Activated CD4-positive, alpha-beta T cell treated with anti-CD3 and anti-CD28 coated beads for 24 hours (primary cell): ENCODE measurements around the gene LMOD3.

Experiments used
- DNase-seq, 2 donors: peaks; one replicate each; pipeline ENCODE4 v3.0.0-alpha.2; 2020; ENCODE audit warnings: low read depth in 2 of 2

The LMOD3 gene

DNA sequence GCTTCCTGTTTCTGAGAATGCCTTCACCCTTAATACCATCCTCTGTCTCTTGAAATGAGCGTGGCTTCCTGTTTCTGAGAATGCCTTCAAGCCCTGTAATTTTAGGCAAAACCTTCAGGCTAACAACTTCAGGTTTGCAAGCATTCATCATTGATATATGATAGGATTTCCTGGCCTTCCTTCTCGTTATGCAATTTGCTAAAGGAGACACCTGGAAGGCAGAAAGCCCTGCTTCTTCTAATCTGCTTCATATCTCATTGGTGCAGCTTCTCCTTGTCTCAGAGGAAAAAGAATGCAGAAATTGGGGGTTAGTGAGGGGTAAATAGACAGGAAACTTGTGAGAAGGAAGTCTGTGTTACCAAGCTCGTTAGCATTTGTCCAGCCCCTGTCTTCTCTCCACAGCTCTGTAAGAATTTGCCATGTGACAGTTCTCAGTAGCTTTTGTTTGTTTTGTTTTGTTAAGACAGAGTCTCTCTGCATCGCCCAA is 30.3 kb downstream of the LMOD3 start:
- DNase-seq: no peak

DNA sequence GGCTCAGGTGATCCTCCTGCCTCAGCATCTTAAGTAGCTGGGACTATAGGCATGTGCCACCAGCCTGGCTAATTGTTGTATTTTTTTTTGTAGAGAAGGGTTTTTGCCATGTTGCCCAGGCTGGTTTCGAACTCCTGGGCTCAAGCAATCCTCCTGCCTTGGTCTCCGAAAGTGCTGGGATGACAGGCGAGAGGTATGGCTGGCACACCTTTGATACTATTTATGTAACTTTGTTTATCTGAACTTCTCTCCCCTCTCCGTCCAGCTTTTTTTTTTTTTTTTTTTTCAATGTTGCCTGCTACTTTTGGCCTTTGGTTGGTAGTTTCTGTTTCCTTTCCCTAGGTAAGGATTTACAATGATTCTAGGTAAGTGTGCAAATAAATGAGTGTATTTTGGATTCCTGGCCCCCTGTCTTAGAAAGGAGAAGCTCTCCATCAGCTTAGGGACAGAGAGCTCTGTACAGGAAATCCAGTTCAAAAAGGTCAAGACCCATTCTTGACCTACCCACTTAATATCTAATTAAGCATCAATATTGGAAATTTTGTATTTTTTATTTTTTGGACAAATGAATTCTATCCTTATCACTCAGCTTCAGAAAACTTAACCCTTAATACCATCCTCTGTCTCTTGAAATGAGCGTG is 30.9 kb downstream of the LMOD3 start:
- no peak for DNase-seq

DNA sequence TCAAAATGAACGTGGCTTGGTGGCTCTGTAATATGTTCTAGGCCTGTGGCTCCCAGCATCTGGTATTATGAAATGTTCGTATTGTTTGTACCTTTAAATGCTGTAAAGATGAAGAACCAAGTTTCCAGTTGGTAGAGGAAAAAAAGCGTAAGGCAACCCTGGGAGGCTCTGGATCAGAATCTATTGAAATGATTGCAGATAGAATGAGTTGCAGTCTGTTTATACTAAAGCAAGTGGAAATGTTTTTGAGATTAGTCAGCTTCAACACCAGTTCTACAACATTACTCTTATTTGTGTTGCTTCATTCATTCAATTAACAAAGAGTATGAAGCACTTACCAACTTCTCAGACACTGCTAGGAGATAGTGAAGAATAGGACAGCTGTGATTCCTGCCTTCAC is 32.4 kb downstream of the LMOD3 start:
- DNase-seq: no peak

DNA sequence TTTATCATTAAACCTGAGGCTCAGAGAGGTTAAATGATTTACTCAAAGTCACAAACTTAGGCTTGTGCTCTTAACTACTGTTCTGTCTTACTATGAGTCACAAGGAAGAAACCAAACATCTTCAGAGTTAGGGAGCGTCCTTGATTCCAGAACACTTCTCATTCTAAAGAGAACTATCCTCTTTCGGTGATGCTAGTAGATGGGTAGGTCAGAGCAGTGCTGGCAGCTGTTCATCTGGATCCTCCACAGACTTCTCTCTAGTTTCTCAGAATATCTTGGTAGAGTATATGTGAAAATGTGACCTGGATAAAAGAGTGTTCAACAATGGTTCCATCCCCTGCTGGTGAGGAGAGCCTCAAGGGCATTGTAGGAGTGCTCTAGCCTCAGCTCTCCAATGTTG is 34.3 kb downstream of the LMOD3 start:
- DNase-seq: no peak

DNA sequence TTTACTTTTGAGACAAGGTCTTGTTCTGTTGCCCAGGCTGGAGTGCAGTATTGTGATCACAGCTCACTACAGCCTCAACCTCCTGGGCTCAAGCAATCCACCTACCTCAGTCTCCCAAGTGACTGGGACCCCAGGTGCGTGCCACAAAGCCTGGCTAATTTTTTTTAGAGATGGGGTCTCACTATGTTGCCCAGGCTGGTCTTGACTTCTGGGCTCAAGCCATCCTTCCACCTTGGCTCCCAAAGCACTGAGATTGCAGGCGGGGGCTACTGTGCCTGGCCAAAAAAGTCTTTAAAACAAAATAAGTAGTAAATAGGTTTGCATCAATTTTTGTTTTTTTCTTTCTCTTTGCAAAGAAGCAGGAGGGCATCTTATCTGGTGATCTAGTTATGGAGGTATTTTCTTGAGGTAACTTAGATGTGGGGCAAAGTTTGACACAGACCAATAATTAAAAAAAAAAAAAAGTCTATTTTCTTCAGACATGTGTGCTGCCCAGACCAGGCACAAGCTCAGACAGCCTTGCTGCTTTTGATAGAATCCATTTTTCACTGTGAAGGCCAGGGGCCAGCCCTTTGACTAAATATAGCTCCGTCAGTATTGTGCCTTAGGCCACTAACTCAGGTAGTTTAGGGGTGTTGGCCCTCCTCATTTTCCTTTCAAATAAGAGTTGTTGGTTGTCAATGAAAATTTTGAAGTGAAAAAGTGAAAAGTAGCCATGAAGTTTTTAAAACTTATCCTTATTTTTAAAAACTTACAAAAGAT is 35.2 kb downstream of the LMOD3 start:
- DNase-seq: no peak

DNA sequence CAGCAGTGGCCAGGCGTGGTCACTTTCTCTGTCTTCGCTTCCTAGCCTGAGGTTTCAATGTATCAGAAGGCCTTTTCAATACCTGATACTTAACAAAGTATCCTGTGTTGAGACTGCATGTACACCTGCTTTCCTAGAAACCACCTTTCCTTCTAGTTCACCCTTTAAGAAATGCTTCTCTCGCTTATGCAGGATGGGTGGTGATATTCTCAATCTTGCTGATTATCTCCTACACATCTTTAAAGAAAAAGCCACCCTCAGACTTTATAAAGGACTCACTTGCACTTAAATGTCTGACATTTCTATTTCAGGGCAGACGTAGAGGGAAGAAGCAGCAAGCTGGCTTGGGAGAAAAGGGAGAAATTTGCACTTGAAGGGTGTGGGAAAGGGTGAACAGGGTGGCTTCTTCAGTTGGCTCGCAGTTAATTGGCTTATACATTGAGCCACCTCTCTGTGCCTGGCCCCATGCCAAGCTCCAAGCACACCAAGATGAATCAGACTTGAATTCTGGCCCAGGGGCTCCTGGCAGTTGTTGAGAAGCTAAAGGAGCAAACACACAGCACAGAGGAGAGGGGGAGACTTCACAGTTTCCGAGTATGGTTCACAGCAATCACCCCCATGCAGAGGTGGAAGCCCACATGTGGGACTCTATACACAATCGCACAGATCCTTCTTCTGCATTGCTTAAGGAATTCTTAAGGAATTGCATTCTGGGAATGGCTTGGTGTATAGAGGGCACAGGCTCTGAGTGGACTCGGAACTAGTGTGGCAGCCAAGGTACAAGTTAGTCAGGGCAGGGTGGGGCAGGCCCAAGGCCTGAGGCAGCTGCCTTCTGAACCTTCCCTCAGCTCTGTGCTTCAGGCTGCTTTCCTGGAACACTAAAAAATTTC is 36.3 kb downstream of the LMOD3 start:
- peak; percentile 69 to 70 for DNase-seq

DNA sequence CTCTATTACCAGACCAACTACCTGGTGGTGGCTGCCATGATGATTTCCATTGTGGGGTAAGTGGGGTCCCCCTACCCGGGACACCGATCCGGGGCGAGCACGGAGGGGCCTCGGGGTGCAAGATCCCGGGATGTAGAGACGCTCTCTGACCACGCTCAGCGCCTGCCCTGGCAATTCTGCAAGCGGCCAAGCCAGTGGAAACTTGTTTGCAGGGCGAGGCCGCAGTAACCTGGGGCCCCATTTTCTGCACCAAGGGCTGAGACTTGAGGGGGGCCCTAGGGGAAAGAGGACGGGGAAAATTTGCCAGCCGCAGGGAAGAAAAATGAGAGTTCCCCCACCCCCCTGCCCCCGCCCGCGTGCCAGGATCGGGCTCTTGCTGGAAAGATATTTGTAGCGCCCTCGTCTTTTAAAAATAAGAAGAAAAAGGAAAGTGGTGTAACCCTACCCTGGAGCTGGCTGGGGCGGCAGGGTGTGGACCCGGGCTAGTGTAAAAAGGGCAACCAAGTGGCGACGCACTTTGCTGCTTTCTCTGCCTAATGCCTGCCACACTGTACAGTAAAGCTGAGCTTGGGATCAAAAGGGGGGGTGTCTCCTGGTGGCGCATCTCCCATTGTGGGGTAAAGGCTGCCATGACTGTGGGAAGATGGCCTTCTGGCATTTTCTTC is 37.1 kb downstream of the LMOD3 start:
- no peak for DNase-seq

DNA sequence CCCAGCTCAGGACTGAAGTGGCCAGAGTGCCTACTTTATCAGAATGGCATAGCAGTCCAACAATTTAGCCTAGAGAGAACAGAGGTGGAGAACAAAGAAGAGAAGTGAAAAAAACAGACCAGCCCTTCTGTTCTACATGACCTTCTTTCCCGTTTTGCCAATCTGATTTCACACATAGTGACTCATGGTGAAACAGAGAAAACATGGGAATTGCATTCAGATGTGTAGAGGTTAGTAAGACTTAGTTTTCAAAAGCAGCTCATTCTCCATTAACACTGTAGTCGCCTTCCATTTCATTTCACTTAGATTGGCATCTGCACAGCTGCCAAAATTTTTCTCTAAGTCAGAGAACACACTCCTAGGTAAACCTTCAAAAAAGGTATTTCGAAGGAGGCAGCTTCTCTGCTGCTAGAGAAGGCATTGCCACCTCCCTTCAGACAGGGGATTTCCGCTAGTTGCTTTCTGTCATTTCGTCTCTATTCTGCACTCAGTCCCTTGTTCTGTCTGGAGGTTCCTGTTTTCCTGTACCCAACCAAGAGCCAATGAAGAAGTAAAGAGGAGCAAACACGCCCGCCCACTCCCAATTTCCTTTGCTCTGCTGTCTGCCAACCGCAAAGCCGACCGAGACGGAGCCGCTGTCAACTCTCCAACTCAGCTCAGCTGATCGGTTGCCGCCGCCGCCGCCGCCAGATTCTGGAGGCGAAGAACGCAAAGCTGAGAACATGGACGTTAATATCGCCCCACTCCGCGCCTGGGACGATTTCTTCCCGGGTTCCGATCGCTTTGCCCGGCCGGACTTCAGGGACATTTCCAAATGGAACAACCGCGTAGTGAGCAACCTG is 37.8 kb downstream of the LMOD3 start, which contains the start of gene ARL6IP5:
Gene ARL6IP5 (plus strand): TSS at position 612 of the 842 bp plus-strand sequence. CDS start 111 bp downstream, at position 723.
- peak; percentile 83 to 88 for DNase-seq

DNA sequence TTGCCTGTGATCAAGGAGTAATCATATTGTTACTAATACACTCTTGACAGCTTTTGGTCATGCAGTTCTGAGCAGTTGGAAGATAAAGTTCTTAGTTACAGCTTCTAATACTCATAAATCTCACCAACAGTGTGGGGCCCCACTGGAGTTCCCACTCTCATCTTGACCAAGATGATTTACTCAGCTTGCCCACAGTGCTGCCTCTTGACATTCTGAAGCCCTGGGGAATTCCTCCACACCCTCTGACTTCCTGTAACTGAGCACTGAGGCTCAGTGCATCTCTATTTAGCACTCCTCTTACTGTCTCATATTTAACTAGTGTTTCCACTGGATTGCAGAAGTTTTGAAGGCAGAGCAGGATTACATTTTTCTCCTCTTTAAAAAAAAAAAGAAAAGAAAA is 39.6 kb downstream of the LMOD3 start:
- peak; percentile 56 to 66 for DNase-seq

DNA sequence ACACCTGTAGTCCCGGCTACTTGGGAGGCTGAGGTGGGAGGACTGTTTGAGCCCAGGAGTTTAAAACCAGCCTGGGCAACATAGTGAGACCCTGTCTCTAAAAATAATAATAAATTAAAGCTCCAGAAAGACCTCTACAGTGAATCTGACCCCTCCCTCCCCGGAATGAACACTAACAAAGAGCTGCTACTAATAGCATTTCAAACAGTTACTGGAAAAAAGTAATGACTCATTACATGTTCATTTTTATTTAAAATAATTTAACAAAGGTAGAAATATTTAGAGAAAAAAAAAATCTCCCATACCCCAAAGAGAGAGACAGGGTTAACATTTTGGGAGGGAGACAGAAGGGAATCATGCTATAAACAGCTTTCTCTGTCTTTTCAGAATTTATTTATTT is 40.0 kb downstream of the LMOD3 start:
- DNase-seq: no peak

DNA sequence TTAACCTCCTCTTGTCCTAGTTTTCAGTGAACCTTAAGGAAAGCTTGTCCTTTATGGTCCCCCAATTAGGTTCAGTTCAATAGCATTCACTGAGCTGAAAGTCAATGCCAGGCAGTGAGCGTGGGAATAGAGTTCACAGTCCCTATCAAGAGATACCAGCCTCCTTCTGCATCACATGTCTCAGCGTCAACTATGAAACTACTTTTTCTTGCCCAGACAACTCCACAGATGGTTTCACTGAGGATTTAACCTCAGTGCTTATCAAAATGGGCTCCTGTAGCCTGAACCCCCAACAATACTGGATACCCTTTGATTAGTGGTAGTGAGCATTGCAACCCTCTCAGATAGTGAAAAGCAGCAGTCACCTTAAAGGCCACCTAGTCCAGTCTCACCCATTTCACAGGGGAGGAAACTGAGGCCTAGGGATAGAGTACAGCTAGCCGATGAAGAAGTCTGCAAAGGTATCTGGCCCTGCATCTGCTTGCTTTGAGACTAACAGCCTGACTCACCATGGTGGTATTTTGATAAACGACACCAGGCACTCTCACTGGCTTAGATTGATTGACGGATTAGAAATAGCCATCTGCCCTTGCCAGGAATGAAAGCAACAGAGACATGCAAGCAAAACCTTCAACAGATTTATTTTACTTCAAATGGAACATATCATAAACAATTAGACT is 40.7 kb downstream of the LMOD3 start:
- DNase-seq: no peak

DNA sequence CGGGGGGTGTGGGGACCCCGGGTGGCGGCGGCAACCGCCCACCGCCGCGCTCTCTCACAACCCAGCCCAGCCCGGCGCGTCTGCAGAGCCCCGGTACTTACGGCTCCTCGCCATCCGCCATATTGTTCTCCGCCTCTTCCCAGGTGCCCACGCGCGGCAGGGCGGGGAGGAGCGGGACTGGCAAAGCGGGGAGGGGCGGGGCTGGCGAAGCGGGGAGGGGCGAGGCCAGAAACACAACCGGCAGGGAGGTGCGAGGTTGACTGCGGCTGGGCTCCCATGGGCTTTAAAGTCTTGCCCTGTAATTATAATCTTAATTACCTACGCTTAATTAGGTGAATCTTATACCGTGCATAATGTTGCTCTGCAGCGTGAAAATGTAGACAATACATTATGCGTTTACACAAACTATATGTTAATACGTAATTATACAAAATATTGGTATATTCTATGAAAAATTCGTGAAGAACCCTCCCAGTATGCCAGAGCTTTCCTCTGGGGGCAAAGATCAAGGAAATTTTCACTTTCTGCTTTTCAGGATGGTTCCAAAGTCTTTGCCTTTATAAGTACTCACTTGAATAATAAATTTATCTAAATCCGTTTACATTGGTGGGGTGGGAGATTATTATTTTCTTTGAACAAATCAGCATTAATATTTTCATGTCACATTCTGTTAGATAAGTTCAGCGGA is 42.0 kb downstream of the LMOD3 start, which contains the start of gene UBA3:
Gene UBA3 (minus strand): TSS at position 133 of the 688 bp plus-strand sequence. CDS start 12 bp downstream, at position 121.
- DNase-seq: peak; percentile 89 to 92

DNA sequence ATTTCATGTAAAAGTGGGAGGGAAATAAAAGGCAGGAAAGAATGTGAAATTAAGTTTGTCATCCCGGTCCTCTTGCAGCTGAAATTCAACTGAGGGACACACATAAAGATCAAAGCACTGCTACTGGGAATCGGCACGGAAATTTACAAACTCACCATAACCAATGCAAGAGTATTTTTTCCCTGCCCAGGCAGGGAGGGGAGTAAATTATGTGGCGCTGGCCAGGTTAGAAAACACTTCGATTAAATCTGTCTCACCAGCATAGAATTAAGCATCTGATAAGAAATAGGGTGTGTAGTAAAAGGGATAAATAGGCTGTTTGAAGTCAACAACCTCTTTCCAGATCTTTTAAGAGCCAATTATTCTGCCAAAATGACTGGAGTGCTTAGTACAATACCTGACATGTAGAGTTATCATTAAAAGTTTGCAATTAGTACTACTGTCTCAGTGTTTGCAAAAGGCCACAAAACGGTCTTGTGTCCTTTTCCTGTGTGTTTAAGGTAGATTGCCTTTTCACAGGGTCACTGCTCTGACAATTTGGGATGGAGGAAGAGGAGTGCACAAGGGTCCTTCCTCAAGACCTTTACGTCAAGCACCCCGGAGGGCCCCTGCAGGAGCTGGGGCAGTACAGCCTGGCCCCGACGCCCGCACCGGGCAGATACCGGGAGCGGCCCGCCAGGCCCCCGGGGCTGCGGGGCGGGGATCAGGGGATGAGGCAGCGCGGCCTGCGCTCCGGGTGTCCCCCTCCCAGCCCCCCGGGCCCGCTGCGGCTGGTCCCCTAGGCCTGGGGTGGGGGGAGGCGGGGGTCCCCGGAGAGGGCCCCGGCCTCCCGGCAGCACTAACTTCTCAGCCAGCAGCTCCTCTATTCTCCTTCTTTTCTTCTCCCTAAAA is 42.9 kb downstream of the LMOD3 start:
- DNase-seq: no peak

DNA sequence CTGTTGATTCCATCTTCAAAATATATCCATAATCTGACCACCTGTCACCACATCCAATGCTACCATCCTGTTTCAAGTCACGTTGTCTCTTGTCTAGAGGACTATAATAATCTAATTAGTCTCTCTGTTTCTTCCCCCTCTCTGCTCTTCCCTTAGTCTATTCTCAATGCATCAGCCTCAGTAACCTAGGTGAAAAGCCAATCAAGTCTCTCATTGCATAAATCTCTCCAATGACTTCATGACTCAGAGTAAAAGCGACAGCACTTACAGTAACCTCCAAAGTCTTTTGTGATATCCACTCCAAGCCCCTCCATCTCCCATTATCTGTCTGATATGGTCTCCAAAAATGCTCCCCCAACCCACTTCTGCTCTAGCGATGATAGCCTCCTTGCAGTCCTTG is 49.5 kb downstream of the LMOD3 start:
- no peak for DNase-seq

DNA sequence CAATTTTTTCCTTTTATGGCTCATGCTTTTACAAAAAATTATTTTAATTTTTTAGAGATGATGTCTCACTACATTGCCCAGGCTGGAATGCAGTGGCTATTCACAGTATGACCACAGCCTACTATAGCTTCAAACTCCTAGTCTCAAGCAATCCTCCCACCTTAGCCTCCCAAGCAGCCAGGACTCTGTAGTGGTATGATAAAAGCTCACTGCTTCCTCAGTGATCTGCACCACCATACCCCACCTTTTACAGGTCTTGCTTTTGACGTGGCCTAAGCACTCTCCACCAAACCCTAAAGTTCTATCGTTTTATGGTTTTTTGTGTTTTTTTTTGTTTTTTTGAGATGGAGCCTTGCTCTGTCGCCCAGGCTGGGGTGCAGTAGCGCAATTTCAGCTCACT is 56.3 kb downstream of the LMOD3 start:
- DNase-seq: no peak

DNA sequence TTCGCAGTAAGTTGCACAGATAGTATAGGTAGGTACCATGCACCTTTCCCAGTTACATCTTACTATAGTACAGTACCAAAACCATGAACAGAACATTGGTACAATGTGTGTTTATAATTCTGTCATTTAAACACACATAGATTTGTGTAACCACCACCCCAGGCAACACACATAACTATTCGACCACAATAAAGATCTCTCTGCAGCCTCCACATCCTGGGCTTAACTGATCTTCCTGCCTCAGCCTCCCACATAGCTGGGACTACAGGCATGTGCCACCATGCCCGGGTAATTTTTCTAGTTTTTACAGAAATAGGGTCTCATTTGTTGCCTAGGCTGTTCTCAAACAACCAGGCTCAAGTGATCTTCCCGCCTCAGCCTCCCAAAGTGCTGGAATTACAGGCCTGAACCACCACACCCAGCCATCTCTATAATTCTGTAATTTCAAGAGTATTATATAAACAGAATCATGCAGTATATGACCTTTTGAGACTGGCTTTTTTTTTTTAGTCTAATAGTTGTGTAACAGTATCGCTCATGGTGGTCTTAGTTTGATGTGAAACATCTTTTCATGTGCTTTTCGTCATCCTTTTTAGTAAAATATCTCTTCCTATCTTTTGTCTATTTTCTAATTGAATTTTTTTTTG is 57.0 kb downstream of the LMOD3 start:
- DNase-seq: no peak

DNA sequence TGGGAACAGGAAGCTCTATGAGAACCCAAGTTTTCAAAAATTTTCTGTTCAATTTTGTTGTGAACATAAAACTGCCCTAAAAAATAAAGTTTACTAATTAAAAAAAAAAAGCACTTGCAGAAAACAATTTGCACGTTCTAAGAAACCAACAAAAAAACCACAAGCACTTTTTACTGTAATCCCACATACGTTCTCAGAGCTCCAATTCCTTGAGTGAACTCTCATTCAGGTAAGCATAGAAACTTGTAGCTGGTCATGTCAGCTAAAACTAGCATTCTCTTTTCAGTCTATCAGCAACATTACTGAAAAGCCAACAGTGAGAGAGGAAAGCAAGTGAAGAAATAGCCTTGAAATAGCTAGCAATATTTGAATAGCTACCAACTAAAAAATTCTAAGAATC is 58.8 kb downstream of the LMOD3 start:
- DNase-seq: no peak

DNA sequence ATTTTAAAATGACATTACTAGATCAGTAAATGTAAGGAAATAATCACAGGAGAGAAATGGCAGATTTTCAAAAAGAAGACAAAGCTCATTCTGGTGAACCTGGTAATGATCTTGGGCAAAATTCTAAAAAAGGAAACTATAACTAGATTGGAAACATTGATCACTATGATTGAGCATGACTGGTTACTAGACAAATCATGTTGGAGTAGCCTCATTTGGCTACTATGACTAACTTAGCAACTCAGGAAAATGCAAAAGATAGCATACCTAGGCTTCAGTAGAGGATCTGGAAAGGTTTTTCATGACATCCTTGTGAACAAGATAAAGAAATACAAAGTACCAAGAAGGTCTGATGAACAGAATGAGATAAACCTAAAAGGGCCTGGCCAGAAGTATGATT is 62.7 kb downstream of the LMOD3 start:
- DNase-seq: no peak
